HAP-1 (cell line): ENCODE data around the gene FBXO31.

Source experiments
- DNase-seq, 2 experiments: peaks; one replicate each; pipeline ENCODE4 v3.0.0-alpha.2; 2016 to 2020; ENCODE audit warnings: low spot score in 2 of 2
- H3K27me3 ChIP-seq: fragments of 250-450 bp; sonication (Bioruptor Pico); 2 replicates; pipeline ENCODE4 v1.5.1; 2020; ENCODE audit warnings: low read depth, mild to moderate bottlenecking, moderate library complexity
- H3K36me3 ChIP-seq: fragments of 250-450 bp; sonication (Bioruptor Pico); replicated peaks from 2 replicates; pipeline ENCODE4 v1.5.1; 2020; ENCODE audit warnings: mild to moderate bottlenecking
- H3K4me1 ChIP-seq: fragments of 250-450 bp; sonication (Bioruptor Pico); 2 replicates; pipeline ENCODE4 v1.5.1; 2020; ENCODE audit warnings: mild to moderate bottlenecking
- H3K4me3 ChIP-seq: fragments of 250-450 bp; sonication (Bioruptor Pico); 2 replicates; pipeline ENCODE4 v1.5.1; 2020; ENCODE audit warnings: mild to moderate bottlenecking, moderate library complexity
- H3K9me3 ChIP-seq: fragments of 250-450 bp; sonication (Bioruptor Pico); 2 replicates; pipeline ENCODE4 v1.5.1; 2020; ENCODE audit warnings: mild to moderate bottlenecking, moderate library complexity
- in situ Hi-C: fragments of 300-500 bp; cut with MboI; formaldehyde crosslinking; loops from 3 replicates; pipeline ENCODE4 v1.14.3; 2020; ENCODE audit warnings: low sequenced_read_pairs, inconsistent platforms, mixed read lengths

FBXO31 gene, protein sequence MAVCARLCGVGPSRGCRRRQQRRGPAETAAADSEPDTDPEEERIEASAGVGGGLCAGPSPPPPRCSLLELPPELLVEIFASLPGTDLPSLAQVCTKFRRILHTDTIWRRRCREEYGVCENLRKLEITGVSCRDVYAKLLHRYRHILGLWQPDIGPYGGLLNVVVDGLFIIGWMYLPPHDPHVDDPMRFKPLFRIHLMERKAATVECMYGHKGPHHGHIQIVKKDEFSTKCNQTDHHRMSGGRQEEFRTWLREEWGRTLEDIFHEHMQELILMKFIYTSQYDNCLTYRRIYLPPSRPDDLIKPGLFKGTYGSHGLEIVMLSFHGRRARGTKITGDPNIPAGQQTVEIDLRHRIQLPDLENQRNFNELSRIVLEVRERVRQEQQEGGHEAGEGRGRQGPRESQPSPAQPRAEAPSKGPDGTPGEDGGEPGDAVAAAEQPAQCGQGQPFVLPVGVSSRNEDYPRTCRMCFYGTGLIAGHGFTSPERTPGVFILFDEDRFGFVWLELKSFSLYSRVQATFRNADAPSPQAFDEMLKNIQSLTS

DNA sequence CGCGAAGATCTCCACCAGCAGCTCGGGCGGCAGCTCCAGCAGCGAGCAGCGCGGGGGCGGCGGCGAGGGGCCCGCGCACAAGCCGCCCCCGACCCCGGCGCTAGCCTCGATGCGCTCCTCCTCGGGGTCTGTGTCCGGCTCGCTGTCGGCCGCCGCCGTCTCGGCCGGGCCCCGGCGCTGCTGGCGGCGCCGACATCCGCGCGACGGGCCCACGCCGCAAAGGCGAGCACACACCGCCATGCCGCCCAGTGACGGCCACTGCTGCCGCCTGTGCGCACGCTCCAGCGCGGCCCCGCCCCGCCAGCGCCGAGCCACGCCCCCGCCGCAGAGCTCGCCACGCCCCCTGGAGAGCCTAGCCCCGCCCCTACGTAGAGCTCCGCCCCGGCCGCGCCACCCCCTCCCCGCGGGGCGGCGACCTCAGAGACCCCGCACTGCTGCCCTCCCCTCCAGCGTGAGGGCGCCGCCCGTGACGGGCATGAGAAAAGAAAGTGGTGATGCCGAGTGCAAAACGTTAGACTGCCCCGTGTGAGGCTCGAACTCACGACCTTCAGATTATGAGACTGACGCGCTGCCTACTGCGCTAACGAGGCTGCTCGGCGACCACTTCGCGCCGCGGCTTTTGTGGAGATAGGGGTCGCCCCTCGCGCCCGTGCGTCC is at the start of gene FBXO31:
Gene FBXO31 (minus strand): TSS at position 272 of the 657 bp plus-strand sequence. CDS start 32 bp downstream, at position 240.
- DNase-seq = peak; percentile 89 to 92
- in situ Hi-C loops = loop anchor here (25.0 kb wide), 1 partner anchor 479 kb away; the partner anchor contains the start of gene SLC7A5
- peak within 1 kb of the TSS; percentile 64 for H3K4me3 ChIP-seq
- no peaks in the 10 kb centered on the region for H3K27me3 ChIP-seq
- H3K9me3 ChIP-seq = no peaks in the 10 kb centered on the region
- no peaks in the 10 kb centered on the region; the same call in 1 of the 2 replicates for H3K36me3 ChIP-seq
- H3K4me1 ChIP-seq = peaks cover 34% of the 10 kb centered on the region

DNA sequence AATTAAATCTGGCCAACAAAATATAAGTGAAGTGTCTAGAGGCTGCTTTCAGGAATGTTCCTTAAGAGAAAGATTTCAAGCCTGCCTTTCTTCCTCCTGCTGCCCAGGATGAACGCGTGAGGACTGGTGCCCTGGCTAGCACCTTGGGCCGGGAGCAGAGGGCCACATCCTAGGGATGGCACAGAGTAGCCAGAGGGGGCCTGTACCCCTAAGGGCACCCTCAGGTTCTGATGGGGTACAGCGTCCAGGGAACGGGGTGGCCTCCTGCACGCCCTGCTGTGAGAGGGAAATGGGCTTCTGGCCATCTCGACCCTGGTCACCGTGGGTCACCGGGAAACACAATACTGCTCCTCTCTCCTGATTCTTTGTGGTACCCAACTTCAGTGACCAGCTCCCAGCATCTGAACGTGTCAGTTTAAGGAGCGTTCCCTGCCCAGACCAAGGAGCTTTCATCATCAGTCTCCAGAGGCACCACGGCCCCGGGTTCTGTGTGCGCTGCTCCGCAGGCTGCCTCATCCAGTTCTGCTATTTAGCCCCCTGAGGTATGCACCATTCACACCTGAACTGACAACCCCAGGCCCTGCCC is 48.8 kb upstream of the FBXO31 start:
- Histone ChIP-seq H3K9me3 (no peaks in the 10 kb centered on the region), H3K36me3 (no peaks in the 10 kb centered on the region; the same call in 1 of the 2 replicates), H3K27me3 (no peaks in the 10 kb centered on the region), H3K4me3 (no peak overlapping the region), H3K4me1 (no peaks in the 10 kb centered on the region)
- DNase-seq = no peak
- in situ Hi-C loops = no loop called here

DNA sequence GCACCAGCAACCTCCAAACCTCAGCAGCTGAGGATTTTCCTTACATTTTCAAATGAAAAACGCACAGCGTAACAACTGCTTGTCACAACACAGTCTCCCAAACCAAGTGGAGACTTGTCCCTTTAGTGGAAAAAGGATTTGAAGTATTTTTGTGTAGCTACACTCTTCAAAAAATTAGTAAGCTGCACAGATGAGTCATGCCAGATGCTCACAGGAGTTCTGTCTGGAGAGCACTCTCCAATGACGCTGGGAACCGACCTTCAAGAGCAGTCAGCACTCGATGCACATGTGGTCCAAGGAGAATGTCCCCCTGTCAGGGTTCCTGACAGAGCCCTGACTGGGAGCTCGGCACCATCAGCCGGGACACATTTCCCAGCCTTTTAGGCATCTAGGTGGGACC is 48.4 kb upstream of the FBXO31 start:
- Histone ChIP-seq H3K36me3 (no peaks in the 10 kb centered on the region; the same call in 1 of the 2 replicates), H3K27me3 (no peaks in the 10 kb centered on the region), H3K4me3 (no peak overlapping the region), H3K4me1 (no peaks in the 10 kb centered on the region), H3K9me3 (no peaks in the 10 kb centered on the region)
- in situ Hi-C loops = no loop called here
- DNase-seq = no peak

DNA sequence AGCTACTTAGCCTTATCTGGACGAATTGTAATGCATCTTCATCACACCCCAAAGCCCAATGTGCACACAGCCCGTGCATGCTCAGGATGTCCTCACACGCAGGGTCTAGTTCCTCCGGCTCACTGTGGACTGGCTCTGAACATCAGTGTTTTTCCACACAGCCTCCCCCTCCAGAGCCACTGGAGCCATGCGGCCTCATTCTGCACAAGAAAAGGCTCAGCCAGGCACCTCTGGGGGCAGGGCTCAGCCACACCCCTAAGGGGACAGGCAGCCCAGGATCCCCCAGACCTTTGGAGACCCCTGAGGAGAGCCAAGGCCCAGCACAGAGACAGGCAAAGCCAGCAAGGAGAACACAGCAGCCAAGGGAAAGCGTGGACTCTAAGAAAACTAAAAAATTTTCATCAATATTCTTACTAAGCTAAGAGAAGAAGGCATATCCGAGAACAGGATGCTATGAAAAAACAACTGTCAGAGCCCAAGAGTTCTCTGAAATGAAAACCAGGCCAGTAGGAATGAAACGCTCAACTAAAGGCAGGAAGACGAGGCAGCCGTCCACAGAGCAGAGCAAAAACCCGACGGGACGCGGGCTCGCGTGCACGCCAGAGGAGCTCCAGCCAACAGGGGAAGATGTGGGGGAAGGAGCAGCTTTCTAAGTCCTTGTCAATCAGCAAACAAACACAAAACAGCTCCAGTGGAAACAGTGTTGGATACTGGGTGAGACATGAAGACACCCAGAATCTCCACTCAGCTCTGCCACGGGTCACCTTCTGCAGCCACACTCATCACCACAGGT is 43.0 kb upstream of the FBXO31 start:
- no peak for DNase-seq
- in situ Hi-C loops = no loop called here
- Histone ChIP-seq H3K27me3 (no peaks in the 10 kb centered on the region), H3K9me3 (no peaks in the 10 kb centered on the region), H3K4me3 (no peak overlapping the region), H3K36me3 (peaks cover 8% of the 10 kb centered on the region), H3K4me1 (no peaks in the 10 kb centered on the region)

DNA sequence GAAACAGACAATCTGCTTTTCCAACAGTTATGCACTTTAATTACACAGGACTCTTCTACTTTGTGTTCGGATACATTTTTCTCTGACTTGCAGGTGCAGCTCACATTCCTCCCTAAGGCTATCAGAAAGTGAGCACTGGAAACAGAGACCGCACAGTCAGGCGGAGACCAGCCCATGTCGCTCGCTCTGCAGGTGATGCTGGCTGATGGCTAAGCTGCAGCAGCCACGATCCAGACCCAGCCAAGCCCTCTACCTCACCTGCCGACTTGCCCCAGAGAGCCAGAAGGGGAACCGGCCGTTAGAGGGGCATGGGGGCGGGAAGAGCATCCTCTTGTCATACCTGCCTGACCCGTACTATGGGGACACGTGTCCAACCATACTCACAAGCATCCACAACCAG is 42.4 kb upstream of the FBXO31 start:
- Histone ChIP-seq H3K4me3 (no peak overlapping the region), H3K27me3 (no peaks in the 10 kb centered on the region), H3K9me3 (no peaks in the 10 kb centered on the region), H3K4me1 (no peaks in the 10 kb centered on the region), H3K36me3 (peaks cover 11% of the 10 kb centered on the region)
- in situ Hi-C loops = no loop called here
- no peak for DNase-seq

DNA sequence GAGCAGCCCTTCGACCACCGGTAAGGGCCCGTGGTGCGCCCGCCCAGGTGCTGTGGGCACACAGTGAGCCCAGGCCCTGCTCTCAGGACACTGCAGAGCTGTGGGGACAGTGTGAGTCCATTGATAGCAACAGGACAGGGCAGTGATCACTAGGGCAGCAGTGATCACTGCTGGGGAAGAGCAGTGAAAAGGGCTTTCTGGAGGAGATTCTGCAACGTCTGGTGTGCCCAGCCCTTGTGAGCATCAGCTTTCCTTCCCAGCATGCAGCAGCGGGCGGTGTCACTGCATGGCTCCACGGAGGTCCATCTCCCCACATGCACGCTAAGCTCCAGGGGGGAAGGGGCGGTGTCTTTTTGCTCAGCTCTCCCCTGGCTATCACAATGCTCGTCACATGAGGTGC is 40.7 kb upstream of the FBXO31 start:
- no peaks in the 10 kb centered on the region for H3K27me3 ChIP-seq
- H3K4me1 ChIP-seq = no peaks in the 10 kb centered on the region
- H3K9me3 ChIP-seq = no peaks in the 10 kb centered on the region
- no peak overlapping the region for H3K4me3 ChIP-seq
- in situ Hi-C loops = no loop called here
- H3K36me3 ChIP-seq = peaks cover 22% of the 10 kb centered on the region
- no peak for DNase-seq

DNA sequence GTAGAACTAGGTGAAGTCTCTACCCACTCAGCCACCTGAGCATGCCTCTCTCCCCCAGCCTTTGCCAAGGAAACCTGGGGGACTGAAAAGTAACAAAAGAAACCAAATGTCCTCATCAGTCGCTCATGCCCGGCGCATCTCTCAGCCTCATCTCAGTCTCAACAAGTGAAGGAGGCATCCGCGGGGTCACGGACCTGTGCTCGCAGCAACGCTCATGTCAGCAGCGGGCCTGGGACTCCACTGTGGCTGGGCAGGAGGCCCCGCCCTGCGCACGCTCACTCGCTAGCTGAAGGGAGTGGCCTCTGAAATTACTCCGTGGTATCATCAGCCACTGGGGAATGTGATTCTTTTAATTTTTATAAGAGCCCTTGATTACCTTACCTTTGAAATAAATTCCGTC is 39.9 kb upstream of the FBXO31 start:
- DNase-seq = no peak
- Histone ChIP-seq H3K27me3 (no peaks in the 10 kb centered on the region), H3K9me3 (no peaks in the 10 kb centered on the region), H3K4me1 (no peaks in the 10 kb centered on the region), H3K36me3 (peaks cover 22% of the 10 kb centered on the region), H3K4me3 (no peak overlapping the region)
- in situ Hi-C loops = no loop called here

DNA sequence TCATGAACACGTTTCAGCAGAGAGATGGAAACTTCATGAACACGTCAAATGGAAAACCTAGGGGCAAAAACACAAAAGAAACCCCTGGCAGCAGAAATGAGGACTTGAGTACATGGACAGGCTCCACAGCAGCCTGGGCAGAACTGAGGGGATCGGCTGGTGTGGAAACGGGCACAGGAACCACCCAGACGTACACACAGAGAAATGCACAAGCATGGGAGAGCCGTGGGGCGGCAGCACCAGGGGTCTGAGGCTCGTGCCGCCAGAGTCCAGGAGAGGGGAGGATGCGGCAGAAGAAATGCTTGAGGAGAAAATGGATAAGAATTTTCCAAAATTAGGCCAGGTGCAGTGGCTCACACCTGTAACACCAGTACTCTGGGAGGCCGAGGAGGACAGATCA is 38.5 kb upstream of the FBXO31 start:
- H3K36me3 ChIP-seq = peaks cover 22% of the 10 kb centered on the region
- no peaks in the 10 kb centered on the region for H3K9me3 ChIP-seq
- H3K4me3 ChIP-seq = no peak overlapping the region
- DNase-seq = no peak
- in situ Hi-C loops = no loop called here
- no peaks in the 10 kb centered on the region for H3K4me1 ChIP-seq
- H3K27me3 ChIP-seq = no peaks in the 10 kb centered on the region

DNA sequence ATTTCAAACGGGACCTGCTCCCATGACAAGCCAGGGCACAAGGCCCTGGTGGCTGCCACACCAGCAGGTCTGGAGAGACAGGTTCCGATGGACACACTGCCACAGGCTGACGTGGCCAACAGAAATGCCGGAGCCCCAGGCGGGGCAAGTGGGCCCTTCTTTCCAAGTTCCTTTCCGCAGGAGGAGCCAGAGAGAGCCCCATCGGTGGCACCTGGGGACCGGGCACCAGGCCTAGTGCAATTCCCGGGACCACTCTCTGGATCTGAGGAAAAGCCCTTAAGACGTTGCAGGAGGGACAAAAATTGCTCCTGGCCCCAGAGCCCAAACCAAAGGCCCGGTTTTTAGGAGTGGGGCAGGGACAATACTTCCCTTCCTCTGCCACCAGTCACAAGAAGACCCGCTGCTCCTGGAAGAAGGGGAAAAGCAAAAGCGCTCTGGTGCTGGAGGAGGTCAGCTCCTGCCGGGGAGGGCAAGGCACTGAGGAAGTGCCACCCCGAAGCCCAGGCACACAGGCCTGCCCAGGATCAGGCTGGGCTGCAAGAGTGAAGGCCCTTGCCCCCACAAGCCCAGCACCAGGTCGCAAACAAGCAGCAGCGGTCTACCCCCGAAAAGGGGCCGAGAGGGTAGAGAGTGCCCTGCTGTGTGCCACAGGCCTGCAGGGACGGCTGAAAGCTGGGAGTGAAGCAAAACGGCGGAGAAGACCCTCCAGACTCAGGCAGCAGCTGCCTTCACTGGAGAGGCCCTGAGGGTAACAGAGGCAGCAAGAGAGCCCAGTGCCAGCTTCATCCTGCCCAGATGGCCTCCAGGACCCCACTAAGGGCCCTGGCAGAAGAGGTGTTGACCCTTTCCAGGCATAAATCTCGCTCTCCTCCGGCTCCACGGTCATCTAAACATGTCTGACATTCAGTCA is 37.7 kb upstream of the FBXO31 start:
- Histone ChIP-seq H3K36me3 (peaks cover 26% of the 10 kb centered on the region), H3K4me1 (no peaks in the 10 kb centered on the region), H3K27me3 (no peaks in the 10 kb centered on the region), H3K4me3 (no peak overlapping the region), H3K9me3 (no peaks in the 10 kb centered on the region)
- DNase-seq = no peak
- in situ Hi-C loops = no loop called here

DNA sequence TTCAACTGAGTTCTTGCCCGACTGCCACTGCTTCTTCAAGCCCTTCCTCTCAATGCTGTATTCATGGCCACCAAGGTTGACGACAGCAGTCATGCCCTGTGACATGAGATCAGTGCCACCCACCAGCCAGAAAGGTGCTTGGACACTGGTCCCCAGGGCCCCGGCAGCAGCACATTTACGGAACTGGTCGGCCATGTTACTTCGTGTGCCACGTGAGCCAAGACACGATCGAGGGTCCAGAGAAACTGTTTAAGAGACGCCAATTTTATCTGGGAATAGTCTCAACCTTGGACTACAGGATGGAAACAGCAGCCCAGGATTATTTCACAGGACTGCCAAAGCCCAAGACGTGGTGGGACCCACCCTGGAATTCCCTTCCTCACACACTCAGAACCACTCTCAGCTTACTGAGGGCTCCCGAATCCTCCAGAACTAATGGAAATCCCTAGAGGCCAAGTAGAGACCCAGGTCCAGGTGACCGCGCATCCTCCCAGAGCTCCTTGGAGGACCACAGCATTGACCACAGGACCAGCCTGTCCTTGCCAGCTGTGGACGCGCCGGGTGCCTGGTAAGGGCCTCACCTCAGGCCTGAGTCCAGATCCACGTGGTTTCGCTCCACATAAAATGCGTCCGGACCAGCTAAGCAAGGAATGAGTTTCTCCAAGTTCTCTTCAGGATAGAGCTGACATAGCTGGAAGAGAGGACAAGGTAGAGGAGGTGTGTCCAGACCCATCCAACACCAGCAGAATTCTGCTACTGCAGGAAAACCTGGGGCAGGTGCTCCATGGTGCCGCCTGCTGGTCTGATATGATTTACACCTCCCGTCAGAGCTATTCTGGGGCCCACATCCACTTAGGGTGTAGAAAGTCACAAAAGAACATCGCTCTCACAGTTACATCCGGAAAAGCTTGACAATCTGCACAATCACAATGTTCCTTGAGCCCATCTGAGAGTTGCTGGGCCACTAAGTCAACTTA is 36.7 kb upstream of the FBXO31 start:
- Histone ChIP-seq H3K9me3 (no peaks in the 10 kb centered on the region), H3K27me3 (no peaks in the 10 kb centered on the region), H3K36me3 (peaks cover 26% of the 10 kb centered on the region), H3K4me3 (no peak overlapping the region), H3K4me1 (no peaks in the 10 kb centered on the region)
- DNase-seq = no peak
- in situ Hi-C loops = no loop called here

DNA sequence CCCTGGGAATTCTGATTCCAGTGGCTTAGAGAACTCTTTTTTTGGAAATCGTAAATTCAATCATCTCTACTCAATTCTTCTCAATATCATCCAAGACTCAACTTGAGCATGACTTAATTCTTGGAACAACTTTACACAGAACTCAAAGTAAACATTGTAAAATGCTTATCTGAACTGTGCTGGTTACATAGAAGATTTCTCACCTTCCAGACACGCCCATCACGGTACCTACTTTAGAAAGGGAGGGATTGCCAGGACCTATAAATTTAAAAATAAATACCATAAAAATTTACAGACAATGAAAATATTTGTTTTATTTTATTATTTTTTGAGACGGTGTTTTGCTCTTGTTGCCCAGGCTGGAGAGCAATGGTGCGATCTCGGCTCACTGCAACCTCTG is 35.1 kb upstream of the FBXO31 start:
- no peaks in the 10 kb centered on the region for H3K4me1 ChIP-seq
- DNase-seq = no peak
- H3K4me3 ChIP-seq = no peak overlapping the region
- H3K9me3 ChIP-seq = no peaks in the 10 kb centered on the region
- no peaks in the 10 kb centered on the region for H3K27me3 ChIP-seq
- H3K36me3 ChIP-seq = peaks cover 24% of the 10 kb centered on the region
- in situ Hi-C loops = no loop called here

DNA sequence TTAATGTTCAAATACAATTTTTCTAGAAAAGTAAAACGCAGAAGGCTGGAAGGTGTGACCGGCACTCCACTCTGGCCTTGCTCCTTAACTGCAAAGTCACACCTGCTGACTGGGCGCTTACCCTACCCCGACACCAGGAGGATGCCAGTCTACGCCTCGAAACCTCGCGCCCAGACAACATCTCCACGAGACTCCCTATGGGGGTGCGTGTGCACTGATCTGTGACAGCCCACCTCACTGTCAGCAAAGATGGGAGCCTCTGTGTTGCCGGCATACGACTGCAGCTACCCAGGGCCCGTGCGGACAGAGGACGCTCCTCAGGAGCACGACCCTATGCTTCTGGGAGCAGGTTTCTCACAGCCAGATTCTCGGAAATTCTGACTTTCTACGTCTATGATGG is 34.6 kb upstream of the FBXO31 start:
- H3K4me1 ChIP-seq = no peaks in the 10 kb centered on the region
- in situ Hi-C loops = no loop called here
- H3K36me3 ChIP-seq = peaks cover 24% of the 10 kb centered on the region
- H3K9me3 ChIP-seq = no peaks in the 10 kb centered on the region
- DNase-seq = no peak
- H3K4me3 ChIP-seq = no peak overlapping the region
- H3K27me3 ChIP-seq = no peaks in the 10 kb centered on the region
